IMR-90 (cell line): ENCODE data around the gene RAPGEF1. TPM values are rescaled to one million over a fixed set of nuclear protein-coding genes. Genes with fewer than 3 reads are reported as not detected.

Source experiments
- ATAC-seq: fragments of 200-7000 bp; cut with Tn5 transposase; 2 replicates; pipeline ENCODE4 v1.9.1; 2020; ENCODE audit warnings: low read depth, mild to moderate bottlenecking, moderate library complexity
- Bru-seq: library from RNA; stranded (reverse); fragments of 400-500 nt; gene quantifications from one replicate; lab custom pipeline; 2021; lab: Mats Ljungman, UMichigan
- BruChase-seq, 2 experiments: library from RNA; stranded (reverse); fragments of 400-500 nt; gene quantifications; one replicate each; lab custom pipeline; 2021; lab: Mats Ljungman, UMichigan
- BruUV-seq: library from RNA; stranded (reverse); fragments of 400-500 nt; replicated peaks from 2 replicates; lab custom pipeline; 2021; lab: Mats Ljungman, UMichigan
- CTCF ChIA-PET: fragments of 300-600 bp; formaldehyde crosslinking; extraction: SDS; loops from one replicate; lab custom pipeline; 2021; ENCODE audit warnings: antibody characterized with exemption; lab: Yijun Ruan, JAX
- POLR2A ChIA-PET: fragments of 300-600 bp; sonication (Branson Sonifier 250); formaldehyde crosslinking; loops from one replicate; lab custom pipeline; 2022; ENCODE audit warnings: antibody characterized with exemption; ENCODE audit not compliant: unreplicated experiment; lab: Charles Lee
- DNase-seq: peaks from one replicate; pipeline ENCODE4 v3.0.0; 2013
- H2AFZ ChIP-seq: replicated peaks from 2 replicates; pipeline ENCODE3; 2013; ENCODE audit warnings: low read length, mild to moderate bottlenecking; ENCODE audit not compliant: poor library complexity
- H2AK5ac ChIP-seq: 2 replicates; pipeline ENCODE4 v1.6.1; 2013; ENCODE audit warnings: low read depth, low read length, inconsistent platforms
- H2AK9ac ChIP-seq: replicated peaks from 2 replicates; pipeline ENCODE3; 2013; ENCODE audit warnings: mild to moderate bottlenecking, low read depth, low read length, moderate library complexity; ENCODE audit not compliant: poor library complexity
- H2BK120ac ChIP-seq: 2 replicates; pipeline ENCODE4 v1.6.1; 2013; ENCODE audit warnings: low read depth, low read length, inconsistent platforms
- H2BK15ac ChIP-seq: 3 replicates; pipeline ENCODE4 v1.6.1; 2013; ENCODE audit warnings: low read depth, low read length, inconsistent platforms
- H2BK20ac ChIP-seq: 2 replicates; pipeline ENCODE4 v1.6.1; 2013; ENCODE audit warnings: low read depth, mild to moderate bottlenecking, inconsistent platforms, low read length, moderate library complexity
- H2BK5ac ChIP-seq: 2 replicates; pipeline ENCODE4 v1.6.1; 2013; ENCODE audit warnings: mild to moderate bottlenecking, low read depth, low read length, inconsistent platforms; ENCODE audit not compliant: poor library complexity, severe bottlenecking
- H3K14ac ChIP-seq: replicated peaks from 2 replicates; pipeline ENCODE4 v1.6.1; 2013; ENCODE audit warnings: low read depth, low read length, inconsistent platforms
- H3K18ac ChIP-seq: 2 replicates; pipeline ENCODE4 v1.6.1; 2013; ENCODE audit warnings: low read depth, low read length, control low read depth
- H3K23ac ChIP-seq: 2 replicates; pipeline ENCODE4 v1.6.1; 2013; ENCODE audit warnings: low read depth, low read length, inconsistent platforms
- H3K27ac ChIP-seq: 2 replicates; pipeline ENCODE4 v1.5.1; 2013; ENCODE audit warnings: mild to moderate bottlenecking, control low read depth, low read length; ENCODE audit not compliant: insufficient read depth
- H3K27me3 ChIP-seq: 2 replicates; pipeline ENCODE4 v1.6.1; 2013; ENCODE audit warnings: low read length; ENCODE audit not compliant: control insufficient read depth, insufficient read depth
- H3K36me3 ChIP-seq: 2 replicates; pipeline ENCODE4 v1.6.1; 2013; ENCODE audit warnings: low read length, mixed read lengths; ENCODE audit not compliant: control insufficient read depth, insufficient read depth
- H3K4ac ChIP-seq: 2 replicates; pipeline ENCODE4 v1.6.1; 2013; ENCODE audit warnings: low read depth, low read length, inconsistent platforms
- H3K4me1 ChIP-seq: 2 replicates; pipeline ENCODE4 v1.6.1; 2013; ENCODE audit warnings: low read length, mixed read lengths; ENCODE audit not compliant: control insufficient read depth, insufficient read depth
- H3K4me2 ChIP-seq: 2 replicates; pipeline ENCODE4 v1.6.1; 2013; ENCODE audit warnings: low read depth, mild to moderate bottlenecking, control low read depth, low read length, moderate library complexity
- H3K4me3 ChIP-seq: 2 replicates; pipeline ENCODE4 v1.5.1; 2013; ENCODE audit warnings: low read depth, mild to moderate bottlenecking, control low read depth, low read length, moderate library complexity; ENCODE audit not compliant: insufficient read depth
- H3K56ac ChIP-seq: 2 replicates; pipeline ENCODE4 v1.6.1; 2013; ENCODE audit warnings: low read length, inconsistent platforms; ENCODE audit not compliant: insufficient read depth; ENCODE audit errors: extremely low read depth
- H3K79me1 ChIP-seq, 2 experiments: 2 replicates each; pipeline ENCODE4 v1.6.1; 2013; ENCODE audit warnings: low read length in 2 of 2, inconsistent platforms in 1 of 2, low read depth in 1 of 2
- H3K9ac ChIP-seq: 2 replicates; pipeline ENCODE4 v1.6.1; 2013; ENCODE audit warnings: low read depth, low read length, control low read depth
- H3K9me1 ChIP-seq: 2 replicates; pipeline ENCODE4 v1.6.1; 2013; ENCODE audit warnings: low read length, inconsistent platforms; ENCODE audit not compliant: insufficient read depth
- H3K9me3 ChIP-seq: 2 replicates; pipeline ENCODE4 v1.6.1; 2013; ENCODE audit warnings: low read length; ENCODE audit not compliant: control insufficient read depth, insufficient read depth
- H4K20me1 ChIP-seq: 2 replicates; pipeline ENCODE4 v1.6.1; 2013; ENCODE audit warnings: low read length, inconsistent platforms; ENCODE audit not compliant: insufficient read depth
- H4K5ac ChIP-seq: 2 replicates; pipeline ENCODE4 v1.6.1; 2013; ENCODE audit warnings: mild to moderate bottlenecking, low read depth, low read length, control low read depth
- H4K8ac ChIP-seq, 2 experiments: 2 replicates each; pipeline ENCODE4 v1.6.1; 2013; ENCODE audit warnings: low read depth in 2 of 2, low read length in 2 of 2, control low read depth in 1 of 2, inconsistent platforms in 1 of 2
- H4K91ac ChIP-seq: 2 replicates; pipeline ENCODE4 v1.6.1; 2013; ENCODE audit warnings: low read depth, low read length, inconsistent platforms; ENCODE audit not compliant: insufficient read depth
- BHLHE40 ChIP-seq: fragments of 150-350 bp; IDR thresholded peaks from 2 replicates; pipeline ENCODE4 v1.6.1; 2016; ENCODE audit warnings: mild to moderate bottlenecking, low read depth, low read length
- CTCF ChIP-seq: conservative IDR thresholded peaks from 2 replicates; pipeline ENCODE4 v1.5.1; 2012; ENCODE audit warnings: mild to moderate bottlenecking, low read depth, low read length, improper control_type of control experiment
- FOS ChIP-seq: fragments of 150-350 bp; IDR thresholded peaks from 2 replicates; pipeline ENCODE4 v1.6.1; 2016; ENCODE audit warnings: low read depth, low read length
- MAZ ChIP-seq: IDR thresholded peaks from 2 replicates; pipeline ENCODE4 v1.6.1; 2012; ENCODE audit warnings: low read depth, mild to moderate bottlenecking, low read length, improper control_type of control experiment, moderate library complexity, borderline replicate concordance
- RAD21 ChIP-seq: IDR thresholded peaks from 2 replicates; pipeline ENCODE4 v1.6.1; 2012; ENCODE audit warnings: low read length, improper control_type of control experiment
- USF2 ChIP-seq: fragments of 150-350 bp; IDR thresholded peaks from 2 replicates; pipeline ENCODE4 v1.6.1; 2017; ENCODE audit warnings: mild to moderate bottlenecking, antibody characterized with exemption, low read length, low read depth
- WGBS, 2 experiments: methylation state at CpG; one replicate each; pipeline versions ENCODE4 v1.1.5 to v1.1.7; 2013; ENCODE audit warnings: missing lambda C conversion rate in 2 of 2; ENCODE audit not compliant: insufficient read length in 1 of 2; ENCODE audit errors: extremely low coverage in 2 of 2; 5-methylcytosine and 5-hydroxymethylcytosine counted together
- dilution Hi-C: fragments of 300-500 bp; cut with HindIII; formaldehyde crosslinking; loops from one replicate; pipeline ENCODE4 v1.14.3; 2018; ENCODE audit warnings: low sequenced_read_pairs; ENCODE audit not compliant: unreplicated experiment
- in situ Hi-C: fragments of 300-500 bp; cut with MboI; formaldehyde crosslinking; loops from 3 replicates; pipeline ENCODE4 v1.14.3; 2019; ENCODE audit warnings: low sequenced_read_pairs, inconsistent platforms, mixed read lengths
- intact Hi-C: fragments of 100-400 bp; cut with micrococcal nuclease; formaldehyde crosslinking; loops from 2 replicates; pipeline ENCODE4 v1.10.0; 2022
- long read RNA-seq: library from polyadenylated mRNA; unstranded; transcript quantifications from one replicate; pipeline ENCODE4 v2.0.0, GENCODE V29; 2021; ENCODE audit not compliant: unreplicated experiment
- polyA plus RNA-seq, 3 experiments: library from polyadenylated mRNA; depleted of rRNA; stranded (reverse); fragments of >200 nt; gene quantifications; 2 replicates each; pipeline ENCODE4 v1.2.3, GENCODE V29; 2012; ENCODE audit warnings: low replicate concordance in 1 of 3
- total RNA-seq: library from RNA; depleted of rRNA; stranded (reverse); fragments of >200 nt; gene quantifications from 2 replicates; pipeline ENCODE4 v1.2.3, GENCODE V29; 2012; rRNA removed

Gene RAPGEF1, protein sequence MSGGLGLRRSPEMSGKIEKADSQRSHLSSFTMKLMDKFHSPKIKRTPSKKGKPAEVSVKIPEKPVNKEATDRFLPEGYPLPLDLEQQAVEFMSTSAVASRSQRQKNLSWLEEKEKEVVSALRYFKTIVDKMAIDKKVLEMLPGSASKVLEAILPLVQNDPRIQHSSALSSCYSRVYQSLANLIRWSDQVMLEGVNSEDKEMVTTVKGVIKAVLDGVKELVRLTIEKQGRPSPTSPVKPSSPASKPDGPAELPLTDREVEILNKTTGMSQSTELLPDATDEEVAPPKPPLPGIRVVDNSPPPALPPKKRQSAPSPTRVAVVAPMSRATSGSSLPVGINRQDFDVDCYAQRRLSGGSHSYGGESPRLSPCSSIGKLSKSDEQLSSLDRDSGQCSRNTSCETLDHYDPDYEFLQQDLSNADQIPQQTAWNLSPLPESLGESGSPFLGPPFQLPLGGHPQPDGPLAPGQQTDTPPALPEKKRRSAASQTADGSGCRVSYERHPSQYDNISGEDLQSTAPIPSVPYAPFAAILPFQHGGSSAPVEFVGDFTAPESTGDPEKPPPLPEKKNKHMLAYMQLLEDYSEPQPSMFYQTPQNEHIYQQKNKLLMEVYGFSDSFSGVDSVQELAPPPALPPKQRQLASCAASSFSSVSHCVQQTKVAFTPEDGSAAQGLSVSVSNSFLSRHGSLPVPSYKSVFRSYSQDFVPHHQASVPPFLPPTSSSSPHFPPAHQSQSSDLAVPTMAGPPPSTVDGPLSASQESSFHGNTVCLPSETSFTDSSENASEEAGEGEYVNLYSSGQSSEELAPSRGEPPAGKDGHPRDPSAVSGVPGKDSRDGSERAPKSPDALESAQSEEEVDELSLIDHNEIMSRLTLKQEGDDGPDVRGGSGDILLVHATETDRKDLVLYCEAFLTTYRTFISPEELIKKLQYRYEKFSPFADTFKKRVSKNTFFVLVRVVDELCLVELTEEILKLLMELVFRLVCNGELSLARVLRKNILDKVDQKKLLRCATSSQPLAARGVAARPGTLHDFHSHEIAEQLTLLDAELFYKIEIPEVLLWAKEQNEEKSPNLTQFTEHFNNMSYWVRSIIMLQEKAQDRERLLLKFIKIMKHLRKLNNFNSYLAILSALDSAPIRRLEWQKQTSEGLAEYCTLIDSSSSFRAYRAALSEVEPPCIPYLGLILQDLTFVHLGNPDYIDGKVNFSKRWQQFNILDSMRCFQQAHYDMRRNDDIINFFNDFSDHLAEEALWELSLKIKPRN (N-terminal part only)
- 13.1 and 13.3 TPM in 2 replicates for total RNA-seq
- 22.3 and 23.0 TPM in 2 replicates for polyA plus RNA-seq (2012; rRNA removed)
- polyA plus RNA-seq (2012; cell fraction: cytosol; rRNA removed), result 14.6 and 21.5 TPM in 2 replicates
- polyA plus RNA-seq (2012; cell fraction: nucleus; rRNA removed; ENCODE audit: low replicate concordance), result 30.5 and 31.7 TPM in 2 replicates
- Bru-seq, nascent RNA, result percentile 82 among the genes with signal in this experiment
- percentile 77 among the genes with signal in this experiment for BruChase-seq, experiment 1, labeled RNA remaining after a 6-hour chase
- percentile 72 among the genes with signal in this experiment for BruChase-seq, experiment 2, labeled RNA remaining after a 2-hour chase
- long read RNA-seq, partial matches to known transcripts, result 17 of 65 reads
- long read RNA-seq, other reads (novel, unspliced or antisense), result 48 of 65 reads

- Histone ChIP-seq H2AK9ac (peak within 1 kb of the TSS; percentile 35), H4K91ac (peak within 1 kb of the TSS; percentile 4), H2BK5ac (peak within 1 kb of the TSS; percentile 29), H3K18ac (peak within 1 kb of the TSS; percentile 48), H3K9ac (peak within 1 kb of the TSS; percentile 93), H4K5ac (peak within 1 kb of the TSS; percentile 3; the same call in 1 of the 2 replicates), H2BK20ac (no peak within 1 kb of the TSS), H4K20me1 (peaks cover 34% of the 10 kb centered on the region), H3K9me1 (peaks cover 10% of the 10 kb centered on the region), H3K4ac (peak within 1 kb of the TSS; percentile 71), H3K56ac (peak within 1 kb of the TSS; percentile 19; the same call in 1 of the 2 replicates), H3K23ac (peak within 1 kb of the TSS; percentile 92), H3K4me3 (peak within 1 kb of the TSS; percentile 81), H3K14ac (peak within 1 kb of the TSS; percentile 87), H3K79me1 (peaks cover 21 to 37% of the 10 kb centered on the region in 2 experiments; a peak in 3 of 4 replicates), H3K27me3 (no peaks in the 10 kb centered on the region), H3K4me1 (peaks cover 15% of the 10 kb centered on the region), H3K36me3 (no peaks in the 10 kb centered on the region), H3K4me2 (peak within 1 kb of the TSS; percentile 92), H3K9me3 (no peaks in the 10 kb centered on the region), H2BK120ac (peak within 1 kb of the TSS; percentile 60), H2AFZ (peak within 1 kb of the TSS; percentile 87), H2BK15ac (no peak within 1 kb of the TSS), H4K8ac (peak within 1 kb of the TSS in 1 of 2 experiments; percentile 41; a peak in 1 of 4 replicates), H2AK5ac (peak within 1 kb of the TSS; percentile 56), H3K27ac (peak within 1 kb of the TSS; percentile 65)
- ATAC-seq, result peak; percentile 84
- 6% methylated on average over 40 of the region's 69 CpGs; no CpG with 5 or more reads in 1 of the 2 experiments for WGBS, 2 experiments
- DNase-seq, result no peak
- dilution Hi-C loops, result no loop called here
- ChIA-PET POLR2A (no interaction called here), CTCF (interaction anchor here (0.6 to 1.7 kb wide), 9 partner anchors 9 to 148 kb away, joined by 3 to 9 read pairs (median 4); no protein-coding TSS in a partner anchor)
- intact Hi-C loops, result loop anchor here (2.0 kb wide), 2 partner anchors 131 to 149 kb away; no protein-coding TSS in a partner anchor
- no TSS peak for BruUV-seq
- in situ Hi-C loops, result loop anchor here (5.0 to 10.0 kb wide), 2 partner anchors 148 to 235 kb away; partner anchors contain the start of gene POMT1
- TF ChIP-seq USF2, result no peak
- TF ChIP-seq CTCF, result peak; percentile 99
- peak; percentile 72; the same call in 1 of the 2 replicates for TF ChIP-seq MAZ
- peak; percentile 88 for TF ChIP-seq RAD21
- TF ChIP-seq FOS, result no peak
- TF ChIP-seq BHLHE40, result 0 out of 2 replicates have a peak, but pooled peaks have one; percentile 18
These were observed at the start of gene RAPGEF1 for GRCh38 chr9:131739959-131740648. Gene RAPGEF1 (minus strand): TSS chr9:131740076. CDS start chr9:131739830, 246 bp downstream.
